ENCODE results near the gene MICAL2.

Gene MICAL2

GRCh38 chr11:12282676-12283075 lies 172.3 kb downstream of the MICAL2 start (continued):
- TF ChIP-seq TSHZ2 (CRISPR knock-in tag; IDR thresholded peaks at IDR 0.05) = no peak
- no peak for TF ChIP-seq TCF4 (CRISPR knock-in tag; IDR thresholded peaks at IDR 0.05; ENCODE audit: borderline replicate concordance)
- TF ChIP-seq POU6F1 (CRISPR knock-in tag; IDR thresholded peaks at IDR 0.05; ENCODE audit: borderline replicate concordance, low read depth) = no peak
- no peak for TF ChIP-seq ZNF70 (CRISPR knock-in tag; IDR thresholded peaks at IDR 0.05)
- TF ChIP-seq ZNF8 (CRISPR knock-in tag; IDR thresholded peaks at IDR 0.05) = no peak
- TF ChIP-seq ZC3H10 (CRISPR knock-in tag; IDR thresholded peaks at IDR 0.05) = no peak
- TF ChIP-seq GLIS3 (CRISPR knock-in tag; IDR thresholded peaks at IDR 0.05) = no peak
- TF ChIP-seq SNAI2 (CRISPR knock-in tag; IDR thresholded peaks at IDR 0.05) = no peak
- TF ChIP-seq ZFP30 (CRISPR knock-in tag; IDR thresholded peaks at IDR 0.05) = no peak
- no peak for TF ChIP-seq BACH2 (CRISPR knock-in tag; IDR thresholded peaks at IDR 0.05; ENCODE audit: borderline replicate concordance)
- TF ChIP-seq ISL1 (CRISPR knock-in tag; IDR thresholded peaks at IDR 0.05) = no peak
- no peak for TF ChIP-seq ZFP3 (CRISPR knock-in tag; IDR thresholded peaks at IDR 0.05)
- TF ChIP-seq OSR1 (CRISPR knock-in tag; IDR thresholded peaks at IDR 0.05) = no peak
- no peak for TF ChIP-seq ARNTL (CRISPR knock-in tag; IDR thresholded peaks at IDR 0.05; ENCODE audit: borderline replicate concordance, low read depth)

- TF ChIP-seq CSDC2 (CRISPR knock-in tag; IDR thresholded peaks at IDR 0.05) = 0 out of 2 replicates have a peak, but pooled peaks have one; percentile 60
- TF ChIP-seq BACH2 (CRISPR knock-in tag; IDR thresholded peaks at IDR 0.05; ENCODE audit: borderline replicate concordance) = no peak
- TF ChIP-seq OSR1 (CRISPR knock-in tag; IDR thresholded peaks at IDR 0.05) = no peak
- no peak for ATAC-seq
Observed at GRCh38 chr11:12284316-12285050, 174.1 kb downstream of the MICAL2 start.

- TF ChIP-seq ARNTL (CRISPR knock-in tag; IDR thresholded peaks at IDR 0.05; ENCODE audit: borderline replicate concordance, low read depth) = no peak
- TF ChIP-seq TCF4 (CRISPR knock-in tag; IDR thresholded peaks at IDR 0.05; ENCODE audit: borderline replicate concordance) = no peak
- no peak for TF ChIP-seq ZNF70 (CRISPR knock-in tag; IDR thresholded peaks at IDR 0.05)
- TF ChIP-seq ZNF8 (CRISPR knock-in tag; IDR thresholded peaks at IDR 0.05) = no peak
- TF ChIP-seq ZFP3 (CRISPR knock-in tag; IDR thresholded peaks at IDR 0.05) = no peak
- no peak for TF ChIP-seq PPARA (CRISPR knock-in tag; IDR thresholded peaks at IDR 0.05; ENCODE audit: borderline replicate concordance)
- no peak for TF ChIP-seq ZC3H10 (CRISPR knock-in tag; IDR thresholded peaks at IDR 0.05)
- no peak for TF ChIP-seq PATZ1 (CRISPR knock-in tag; IDR thresholded peaks at IDR 0.05; ENCODE audit: borderline replicate concordance)
- TF ChIP-seq ISL1 (CRISPR knock-in tag; IDR thresholded peaks at IDR 0.05) = no peak
- TF ChIP-seq ESRRG (CRISPR knock-in tag; IDR thresholded peaks at IDR 0.05) = no peak
- no peak for TF ChIP-seq BACH2 (CRISPR knock-in tag; IDR thresholded peaks at IDR 0.05; ENCODE audit: borderline replicate concordance)
- TF ChIP-seq POU6F1 (CRISPR knock-in tag; IDR thresholded peaks at IDR 0.05; ENCODE audit: borderline replicate concordance, low read depth) = no peak
- no peak for TF ChIP-seq ZNF565 (CRISPR knock-in tag; conservative IDR thresholded peaks at IDR 0.05; ENCODE audit: low read depth)
- TF ChIP-seq OSR1 (CRISPR knock-in tag; IDR thresholded peaks at IDR 0.05) = no peak
- TF ChIP-seq CREB5 (CRISPR knock-in tag; IDR thresholded peaks at IDR 0.05; ENCODE audit: low read depth) = no peak
- ATAC-seq = peak; percentile 1; the same call in 2 of the 3 replicates
Observed at GRCh38 chr11:12285106-12285505, 174.7 kb downstream of the MICAL2 start.
